K562 (cell line): ENCODE results near the gene CRYBA4. TPM values are rescaled to one million over a fixed set of nuclear protein-coding genes. Genes with fewer than 3 reads are reported as not detected.
A peak's percentile ranks its signal among the peaks of the same experiment; 100 is the strongest.

ENCODE experiments used
- FOXM1 ChIP-seq, 2 experiments: fragments of 450-650 bp in 1 of 2; sonication (generic) in 1 of 2; formaldehyde crosslinking in 1 of 2; IDR thresholded peaks; 2 replicates each; pipeline versions ENCODE4 v1.6.1 to v1.9.0; 2017 to 2022; ENCODE audit warnings: low read depth in 2 of 2, mild to moderate bottlenecking in 2 of 2, missing genetic modification reagents in 1 of 2, moderate library complexity in 1 of 2
- KLF13 ChIP-seq: fragments of 450-650 bp; IDR thresholded peaks from 2 replicates; pipeline ENCODE4 v1.6.1; 2016; ENCODE audit warnings: missing genetic modification characterization, low read depth, mild to moderate bottlenecking, missing compliant biosample characterization, moderate library complexity, borderline replicate concordance
- MIER1 ChIP-seq: fragments of 450-650 bp; IDR thresholded peaks from 2 replicates; pipeline ENCODE4 v1.6.1; 2016; ENCODE audit warnings: antibody characterized with exemption, mild to moderate bottlenecking, low read depth
- SMARCB1 ChIP-seq: IDR thresholded peaks from 2 replicates; pipeline ENCODE4 v1.6.1; 2011; ENCODE audit warnings: improper control_type of control experiment, low read depth; ENCODE audit not compliant: insufficient read length
- SRSF3 ChIP-seq: fragments of 200-400 bp; formaldehyde crosslinking; IDR thresholded peaks from 2 replicates; pipeline ENCODE4 v1.6.1; 2016; ENCODE audit warnings: mild to moderate bottlenecking, low read length, moderate library complexity; ENCODE audit not compliant: insufficient read depth
- U2AF1 ChIP-seq: fragments of 200-400 bp; formaldehyde crosslinking; optimal IDR thresholded peaks from 2 replicates; pipeline ENCODE3; 2017; ENCODE audit warnings: mild to moderate bottlenecking, low read depth, low read length, moderate library complexity
- U2AF2 ChIP-seq: fragments of 200-400 bp; formaldehyde crosslinking; optimal IDR thresholded peaks from 2 replicates; pipeline ENCODE3; 2017; ENCODE audit warnings: low read depth, mild to moderate bottlenecking, low read length
- ZNF263 ChIP-seq: sonication (generic); formaldehyde crosslinking; IDR thresholded peaks from 2 replicates; pipeline ENCODE4 v1.8.0; 2022; ENCODE audit warnings: mild to moderate bottlenecking, missing genetic modification reagents, borderline replicate concordance
- ZNF274 ChIP-seq: IDR thresholded peaks from 2 replicates; pipeline ENCODE4 v1.6.1; 2011; ENCODE audit warnings: low read depth, mild to moderate bottlenecking, low read length, moderate library complexity, borderline replicate concordance
- ZNF407 ChIP-seq: fragments of 450-650 bp; IDR thresholded peaks from 2 replicates; pipeline ENCODE4 v1.6.1; 2016; ENCODE audit warnings: low read depth
- ZNF561 ChIP-seq: fragments of 450-650 bp; formaldehyde crosslinking; conservative IDR thresholded peaks from 2 replicates; pipeline ENCODE4 v1.4.0; 2020; ENCODE audit warnings: mild to moderate bottlenecking, moderate library complexity
- polyA plus RNA-seq, 8 experiments: library from polyadenylated mRNA; depleted of rRNA in 4 of 8; stranded (reverse) in 5 of 8; unstranded in 3 of 8; fragments of >200 nt; fragmentation: Nextera tagmentation in 2 of 8; fragmentation: Illumina TruSeq in 1 of 8; extraction: Ambion mirVana in 2 of 8; extraction: Trizol in 1 of 8; gene quantifications; 2 replicates each; pipeline versions ENCODE4 v1.2.1 to v1.2.3, GENCODE V29; 2011 to 2014; ENCODE audit warnings: inconsistent platforms in 1 of 8, missing spikeins in 1 of 8
- total RNA-seq, 7 experiments: library from RNA; depleted of rRNA in 6 of 7; stranded (reverse); fragments of >200 nt in 6 of 7; fragmentation: Illumina TruSeq in 2 of 7; extraction: Trizol in 2 of 7; gene quantifications; 2 replicates each; pipeline versions ENCODE4 v1.2.1 to v1.2.3, GENCODE V29; 2011 to 2021; ENCODE audit warnings: low replicate concordance in 1 of 7
- TF ChIP-seq, protein P1 (sequence below): sonication (generic); formaldehyde crosslinking; IDR thresholded peaks from 2 replicates; pipeline ENCODE4 v1.8.0; 2022; ENCODE audit warnings: mild to moderate bottlenecking, missing genetic modification reagents
- TF ChIP-seq, protein P2 (sequence below): fragments of 450-650 bp; formaldehyde crosslinking; IDR thresholded peaks from 2 replicates; pipeline ENCODE4 v1.4.0; 2020; ENCODE audit warnings: mild to moderate bottlenecking, moderate library complexity

The CRYBA4 gene
- total and polyA plus RNA-seq, 9 of the 15 experiments (the other 6 are each of a cell fraction or from before 2014, with no cell fraction given), result 0.59 to 3.3 (median 1.6) TPM

GRCh38 chr22:26642465-26643417 is 21.0 kb downstream of the CRYBA4 start (continued):
- TF ChIP-seq SRSF3, result no peak
- TF ChIP-seq SMARCB1, result no peak
- no peak for TF ChIP-seq U2AF1
- TF ChIP-seq MIER1, result peak; percentile 41; the same call in 1 of the 2 replicates
- no peak for TF ChIP-seq ZNF561 (CRISPR knock-in tag)
- TF ChIP-seq, protein P1, sequence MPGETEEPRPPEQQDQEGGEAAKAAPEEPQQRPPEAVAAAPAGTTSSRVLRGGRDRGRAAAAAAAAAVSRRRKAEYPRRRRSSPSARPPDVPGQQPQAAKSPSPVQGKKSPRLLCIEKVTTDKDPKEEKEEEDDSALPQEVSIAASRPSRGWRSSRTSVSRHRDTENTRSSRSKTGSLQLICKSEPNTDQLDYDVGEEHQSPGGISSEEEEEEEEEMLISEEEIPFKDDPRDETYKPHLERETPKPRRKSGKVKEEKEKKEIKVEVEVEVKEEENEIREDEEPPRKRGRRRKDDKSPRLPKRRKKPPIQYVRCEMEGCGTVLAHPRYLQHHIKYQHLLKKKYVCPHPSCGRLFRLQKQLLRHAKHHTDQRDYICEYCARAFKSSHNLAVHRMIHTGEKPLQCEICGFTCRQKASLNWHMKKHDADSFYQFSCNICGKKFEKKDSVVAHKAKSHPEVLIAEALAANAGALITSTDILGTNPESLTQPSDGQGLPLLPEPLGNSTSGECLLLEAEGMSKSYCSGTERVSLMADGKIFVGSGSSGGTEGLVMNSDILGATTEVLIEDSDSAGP (CRISPR knock-in tag), result no peak
- TF ChIP-seq, protein P2, sequence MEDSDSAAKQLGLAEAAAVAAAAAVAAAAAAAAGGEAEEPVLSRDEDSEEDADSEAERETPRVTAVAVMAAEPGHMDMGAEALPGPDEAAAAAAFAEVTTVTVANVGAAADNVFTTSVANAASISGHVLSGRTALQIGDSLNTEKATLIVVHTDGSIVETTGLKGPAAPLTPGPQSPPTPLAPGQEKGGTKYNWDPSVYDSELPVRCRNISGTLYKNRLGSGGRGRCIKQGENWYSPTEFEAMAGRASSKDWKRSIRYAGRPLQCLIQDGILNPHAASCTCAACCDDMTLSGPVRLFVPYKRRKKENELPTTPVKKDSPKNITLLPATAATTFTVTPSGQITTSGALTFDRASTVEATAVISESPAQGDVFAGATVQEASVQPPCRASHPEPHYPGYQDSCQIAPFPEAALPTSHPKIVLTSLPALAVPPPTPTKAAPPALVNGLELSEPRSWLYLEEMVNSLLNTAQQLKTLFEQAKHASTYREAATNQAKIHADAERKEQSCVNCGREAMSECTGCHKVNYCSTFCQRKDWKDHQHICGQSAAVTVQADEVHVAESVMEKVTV, result no peak
- TF ChIP-seq U2AF2, result no peak
- TF ChIP-seq FOXM1 (IDR thresholded peaks at IDR 0.05; ENCODE audit: low read depth), result no peak
- TF ChIP-seq FOXM1 (CRISPR knock-in tag; IDR thresholded peaks at IDR 0.05; ENCODE audit: low read depth), result no peak
- TF ChIP-seq KLF13 (tag), result no peak
- peak; percentile 36; the same call in 1 of the 2 replicates for TF ChIP-seq ZNF407
- 0 out of 2 replicates have a peak, but pooled peaks have one; percentile 19 for TF ChIP-seq ZNF263 (CRISPR knock-in tag)
- no peak for TF ChIP-seq ZNF274
